SK-N-MC (cell line): ENCODE data around the gene ATP6V1G2.

Source experiments
- DNase-seq: peaks from one replicate; pipeline ENCODE4 v3.0.0-alpha.2; 2011; ENCODE audit warnings: low read depth, low spot score
- H3K27ac ChIP-seq: fragments of 200-600 bp; sonication (generic); 2 replicates; pipeline ENCODE4 v1.5.1; 2016; ENCODE audit warnings: mixed run types
- H3K36me3 ChIP-seq: fragments of 200-600 bp; sonication (generic); 2 replicates; pipeline ENCODE4 v1.6.1; 2017; ENCODE audit warnings: antibody characterized with exemption, low read length, mixed read lengths; ENCODE audit not compliant: insufficient read depth
- H3K4me3 ChIP-seq: fragments of 200-600 bp; sonication (generic); 2 replicates; pipeline ENCODE4 v1.5.1; 2016
- H3K9ac ChIP-seq: fragments of 200-600 bp; sonication (generic); 2 replicates; pipeline ENCODE4 v1.8.0; 2017; ENCODE audit warnings: mixed run types, mixed read lengths; ENCODE audit not compliant: insufficient read length
- H3K9me3 ChIP-seq: fragments of 200-600 bp; sonication (generic); 2 replicates; pipeline ENCODE4 v1.6.1; 2017; ENCODE audit warnings: low read depth, mild to moderate bottlenecking, antibody characterized with exemption, low read length, moderate library complexity, mixed read lengths
- EZH2 ChIP-seq: fragments of 200-600 bp; sonication (generic); IDR thresholded peaks from one replicate; pipeline ENCODE4 v1.6.1; 2017; ENCODE audit warnings: antibody characterized with exemption
- FOXP2 ChIP-seq: optimal IDR thresholded peaks from 2 replicates; pipeline ENCODE3; 2011; ENCODE audit warnings: mild to moderate bottlenecking, moderate library complexity; ENCODE audit not compliant: insufficient read depth; ENCODE audit errors: extremely low read length, control extremely low read depth
- POLR2AphosphoS5 ChIP-seq: IDR thresholded peaks from 2 replicates; pipeline ENCODE4 v1.6.1; 2012; ENCODE audit warnings: mild to moderate bottlenecking, low read depth, low read length, borderline replicate concordance

The ATP6V1G2 gene

GRCh38 chr6:31541658-31542521 lies 4.5 kb downstream of the ATP6V1G2 start, which contains the start of gene DDX39B:
TSS of gene DDX39B (minus strand) at chr6:31542003. CDS start at chr6:31540532, 1,471 bp downstream.
- TF ChIP-seq POLR2AphosphoS5 (peak; percentile 96), FOXP2 (no peak)
- Histone ChIP-seq H3K27ac (peak within 1 kb of the TSS; percentile 96), H3K9me3 (no peaks in the 10 kb centered on the region), H3K9ac (peak within 1 kb of the TSS; percentile 99), H3K36me3 (peaks cover 42% of the 10 kb centered on the region), H3K4me3 (peak within 1 kb of the TSS; percentile 91)
- DNase-seq = peak; percentile 98

DNA sequence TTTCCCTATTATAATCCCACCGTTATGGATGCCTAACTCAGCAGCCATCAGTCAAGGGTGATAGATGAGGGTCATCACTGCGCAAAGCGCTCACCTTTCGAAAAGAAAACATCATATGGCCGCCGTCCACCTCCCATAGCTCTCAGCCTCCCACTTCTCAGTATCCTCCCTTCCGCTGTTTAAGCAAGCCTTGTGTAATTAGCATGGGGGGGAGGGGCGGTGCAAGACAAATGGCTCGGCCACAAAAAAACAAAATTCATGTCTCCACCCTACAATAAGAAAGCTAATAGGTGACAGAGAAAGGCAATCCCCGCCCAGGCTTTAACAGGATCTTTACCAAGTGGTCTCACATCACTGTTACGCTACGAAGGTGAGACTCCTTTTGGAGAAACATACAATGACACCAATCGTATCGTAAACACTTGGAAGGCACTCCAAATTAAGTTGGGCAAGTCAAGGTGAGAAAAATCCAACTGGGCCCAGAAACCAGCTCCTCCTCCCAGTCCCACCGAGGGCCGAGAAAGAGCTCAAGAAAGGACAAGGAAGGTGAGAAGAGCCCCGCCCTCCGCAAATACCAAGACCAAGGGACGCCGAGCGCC lies 5.2 kb downstream of the ATP6V1G2 start:
- Histone ChIP-seq H3K9ac (peak overlapping the region; percentile 99), H3K9me3 (no peaks in the 10 kb centered on the region), H3K36me3 (peaks cover 49% of the 10 kb centered on the region), H3K4me3 (peak overlapping the region; percentile 91), H3K27ac (peak overlapping the region; percentile 96)
- no peak for DNase-seq
- TF ChIP-seq FOXP2 = no peak
- TF ChIP-seq POLR2AphosphoS5 = no peak
- no peak for TF ChIP-seq EZH2

DNA sequence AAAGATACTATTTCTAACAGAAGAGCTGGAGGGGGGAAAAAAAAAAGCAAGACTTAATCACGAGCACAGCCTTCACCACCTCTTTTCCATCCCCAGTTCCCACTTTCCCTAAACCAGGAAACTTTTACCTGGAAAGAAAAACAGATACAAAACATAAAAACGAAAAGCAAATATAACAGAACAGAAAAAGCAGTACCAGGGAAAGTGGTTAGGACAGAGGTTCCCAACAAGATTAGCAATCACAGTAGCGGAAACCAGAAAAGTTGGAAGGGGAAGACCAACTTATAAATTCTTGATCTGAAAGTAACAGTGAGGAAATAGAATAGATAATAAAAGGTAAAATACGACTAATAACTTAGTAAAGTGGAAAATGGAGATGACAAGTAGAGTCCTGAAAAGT lies 5.8 kb downstream of the ATP6V1G2 start:
- TF ChIP-seq POLR2AphosphoS5 (no peak; the same call in 1 of the 2 replicates), EZH2 (no peak), FOXP2 (no peak)
- DNase-seq = no peak
- H3K9ac ChIP-seq = peak overlapping the region; percentile 99
- no peaks in the 10 kb centered on the region for H3K9me3 ChIP-seq
- peak overlapping the region; percentile 91 for H3K4me3 ChIP-seq
- H3K27ac ChIP-seq = peak overlapping the region; percentile 96
- H3K36me3 ChIP-seq = peaks cover 54% of the 10 kb centered on the region

- H3K9me3 ChIP-seq = no peaks in the 10 kb centered on the region
- TF ChIP-seq EZH2 (no peak), POLR2AphosphoS5 (peak; percentile 38; the same call in 1 of the 2 replicates)
- no peak for DNase-seq
- H3K9ac ChIP-seq = peak overlapping the region; percentile 99
- H3K4me3 ChIP-seq = peak overlapping the region; percentile 91
- peaks cover 72% of the 10 kb centered on the region for H3K36me3 ChIP-seq
- no peak overlapping the region for H3K27ac ChIP-seq
These were observed 7.5 kb downstream of the ATP6V1G2 start for GRCh38 chr6:31538805-31539400.

- H3K9me3 ChIP-seq = no peaks in the 10 kb centered on the region
- no peak overlapping the region for H3K27ac ChIP-seq
- H3K4me3 ChIP-seq = no peak overlapping the region
- H3K36me3 ChIP-seq = peaks cover 100% of the 10 kb centered on the region
- no peak overlapping the region for H3K9ac ChIP-seq
- DNase-seq = no peak
- no peak for TF ChIP-seq EZH2
- TF ChIP-seq POLR2AphosphoS5 = 0 out of 2 replicates have a peak, but pooled peaks have one; percentile 5
These were observed 10.7 kb downstream of the ATP6V1G2 start for GRCh38 chr6:31535538-31536324.

- TF ChIP-seq EZH2 = no peak
- TF ChIP-seq FOXP2 = no peak
- no peak for TF ChIP-seq POLR2AphosphoS5
- H3K36me3 ChIP-seq = peaks cover 100% of the 10 kb centered on the region
- H3K9me3 ChIP-seq = no peaks in the 10 kb centered on the region
- H3K4me3 ChIP-seq = no peak overlapping the region
- no peak overlapping the region for H3K27ac ChIP-seq
- H3K9ac ChIP-seq = no peak overlapping the region
- DNase-seq = no peak
These were observed 11.8 kb downstream of the ATP6V1G2 start for GRCh38 chr6:31534521-31535040.

GRCh38 chr6:31534011-31534410 lies 12.4 kb downstream of the ATP6V1G2 start:
- no peaks in the 10 kb centered on the region for H3K9me3 ChIP-seq
- H3K27ac ChIP-seq = no peak overlapping the region
- no peak overlapping the region for H3K4me3 ChIP-seq
- H3K36me3 ChIP-seq = peaks cover 97% of the 10 kb centered on the region
- H3K9ac ChIP-seq = no peak overlapping the region
- DNase-seq = no peak
- TF ChIP-seq EZH2 (no peak), FOXP2 (no peak), POLR2AphosphoS5 (no peak)

DNA sequence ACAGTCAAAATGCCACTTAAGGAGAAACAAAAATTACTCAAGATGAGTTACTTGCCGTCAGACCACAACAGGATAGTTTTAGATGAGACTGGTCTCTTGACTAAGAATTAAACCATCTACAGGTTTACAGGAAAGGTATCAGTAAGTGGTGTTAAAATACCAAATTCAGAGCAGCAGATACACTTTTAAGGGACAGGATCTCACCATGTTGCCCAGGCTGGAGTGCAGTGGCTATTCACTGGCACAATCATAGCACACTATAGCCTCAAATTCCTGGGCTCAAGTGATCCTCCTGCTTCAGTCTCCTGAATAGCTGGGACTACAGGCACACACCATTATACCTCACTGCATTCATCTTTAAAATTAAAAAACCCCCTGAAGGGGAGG lies 13.0 kb downstream of the ATP6V1G2 start:
- Histone ChIP-seq H3K9ac (no peak overlapping the region), H3K27ac (peak overlapping the region; percentile 55), H3K4me3 (no peak overlapping the region), H3K36me3 (peaks cover 91% of the 10 kb centered on the region), H3K9me3 (no peaks in the 10 kb centered on the region)
- no peak for TF ChIP-seq FOXP2
- no peak for TF ChIP-seq POLR2AphosphoS5
- no peak for TF ChIP-seq EZH2
- DNase-seq = no peak
